HepG2 (cell line): ENCODE results near the gene GDF11. TPM values are rescaled to one million over a fixed set of nuclear protein-coding genes. Genes with fewer than 3 reads are reported as not detected.

Experiments used
- E2F2 ChIP-seq: sonication (generic); formaldehyde crosslinking; IDR thresholded peaks from 2 replicates; pipeline ENCODE4 v1.4.0; 2020; ENCODE audit warnings: missing genetic modification reagents, borderline replicate concordance
- ELF3 ChIP-seq: IDR thresholded peaks from 2 replicates; pipeline ENCODE4 v1.6.1; 2016; ENCODE audit warnings: missing genetic modification reagents, missing compliant biosample characterization
- GABPB1 ChIP-seq: IDR thresholded peaks from 2 replicates; pipeline ENCODE4 v1.6.1; 2016; ENCODE audit warnings: mild to moderate bottlenecking, missing genetic modification reagents, moderate library complexity, missing compliant biosample characterization
- HDAC1 ChIP-seq: sonication (generic); formaldehyde crosslinking; IDR thresholded peaks from 2 replicates; pipeline ENCODE4 v1.5.1; 2020; ENCODE audit warnings: mild to moderate bottlenecking, missing genetic modification reagents
- HMGXB3 ChIP-seq: sonication (generic); formaldehyde crosslinking; IDR thresholded peaks from 2 replicates; pipeline ENCODE4 v1.4.0; 2020; ENCODE audit warnings: missing genetic modification reagents, borderline replicate concordance
- MED8 ChIP-seq: sonication (generic); formaldehyde crosslinking; IDR thresholded peaks from 2 replicates; pipeline ENCODE4 v1.8.1; 2023; ENCODE audit warnings: mild to moderate bottlenecking, missing genetic modification reagents; ENCODE audit not compliant: insufficient replicate concordance
- RXRB ChIP-seq: IDR thresholded peaks from 2 replicates; pipeline ENCODE4 v1.6.1; 2016; ENCODE audit warnings: borderline replicate concordance, missing genetic modification reagents, missing compliant biosample characterization
- ZFP90 ChIP-seq: sonication (generic); formaldehyde crosslinking; IDR thresholded peaks from 2 replicates; pipeline ENCODE4 v1.8.0; 2022; ENCODE audit warnings: missing genetic modification reagents, mild to moderate bottlenecking, inconsistent platforms, borderline replicate concordance
- ZMYM4 ChIP-seq: sonication (generic); formaldehyde crosslinking; IDR thresholded peaks from 2 replicates; pipeline ENCODE4 v1.8.1; 2023; ENCODE audit warnings: mild to moderate bottlenecking, missing genetic modification reagents
- ZNF124 ChIP-seq: sonication (generic); formaldehyde crosslinking; IDR thresholded peaks from 2 replicates; pipeline ENCODE4 v1.4.0; 2020; ENCODE audit warnings: missing genetic modification reagents
- ZNF225 ChIP-seq: sonication (generic); formaldehyde crosslinking; IDR thresholded peaks from 2 replicates; pipeline ENCODE4 v1.4.0; 2020; ENCODE audit warnings: mild to moderate bottlenecking, missing genetic modification reagents
- ZNF546 ChIP-seq: sonication (generic); formaldehyde crosslinking; conservative IDR thresholded peaks from 2 replicates; pipeline ENCODE4 v1.8.1; 2023; ENCODE audit warnings: mild to moderate bottlenecking, missing genetic modification reagents
- ZNF770 ChIP-seq: sonication (generic); formaldehyde crosslinking; IDR thresholded peaks from 2 replicates; pipeline ENCODE4 v1.5.0; 2020; ENCODE audit warnings: mild to moderate bottlenecking, missing genetic modification reagents
- ZSCAN21 ChIP-seq: sonication (generic); formaldehyde crosslinking; IDR thresholded peaks from 2 replicates; pipeline ENCODE4 v1.8.0; 2022; ENCODE audit warnings: mild to moderate bottlenecking, missing genetic modification reagents, moderate library complexity, borderline replicate concordance
- polyA plus RNA-seq, 8 experiments: library from polyadenylated mRNA; depleted of rRNA in 3 of 8; stranded (reverse) in 7 of 8; unstranded in 1 of 8; fragments of >200 nt; fragmentation: Illumina TruSeq in 4 of 8; extraction: Trizol in 4 of 8; gene quantifications; 2 replicates each; pipeline versions ENCODE4 v1.2.1 to v1.2.3, GENCODE V29; 2011 to 2016; ENCODE audit warnings: low read depth in 4 of 8, missing spikeins in 1 of 8, mixed read lengths in 1 of 8; ENCODE audit not compliant: insufficient read depth in 1 of 8
- total RNA-seq, 5 experiments: library from RNA; depleted of rRNA; stranded (reverse); fragments of >200 nt; fragmentation: Illumina TruSeq; extraction: Trizol; gene quantifications; 2 replicates each; pipeline ENCODE4 v1.2.3, GENCODE V29; 2016; ENCODE audit warnings: low read depth in 1 of 5

The GDF11 gene
- total and polyA plus RNA-seq, 2 of the 13 experiments (the other 11 are each of a cell fraction or from before 2014, with no cell fraction given) = 0.63 to 1.5 TPM

DNA sequence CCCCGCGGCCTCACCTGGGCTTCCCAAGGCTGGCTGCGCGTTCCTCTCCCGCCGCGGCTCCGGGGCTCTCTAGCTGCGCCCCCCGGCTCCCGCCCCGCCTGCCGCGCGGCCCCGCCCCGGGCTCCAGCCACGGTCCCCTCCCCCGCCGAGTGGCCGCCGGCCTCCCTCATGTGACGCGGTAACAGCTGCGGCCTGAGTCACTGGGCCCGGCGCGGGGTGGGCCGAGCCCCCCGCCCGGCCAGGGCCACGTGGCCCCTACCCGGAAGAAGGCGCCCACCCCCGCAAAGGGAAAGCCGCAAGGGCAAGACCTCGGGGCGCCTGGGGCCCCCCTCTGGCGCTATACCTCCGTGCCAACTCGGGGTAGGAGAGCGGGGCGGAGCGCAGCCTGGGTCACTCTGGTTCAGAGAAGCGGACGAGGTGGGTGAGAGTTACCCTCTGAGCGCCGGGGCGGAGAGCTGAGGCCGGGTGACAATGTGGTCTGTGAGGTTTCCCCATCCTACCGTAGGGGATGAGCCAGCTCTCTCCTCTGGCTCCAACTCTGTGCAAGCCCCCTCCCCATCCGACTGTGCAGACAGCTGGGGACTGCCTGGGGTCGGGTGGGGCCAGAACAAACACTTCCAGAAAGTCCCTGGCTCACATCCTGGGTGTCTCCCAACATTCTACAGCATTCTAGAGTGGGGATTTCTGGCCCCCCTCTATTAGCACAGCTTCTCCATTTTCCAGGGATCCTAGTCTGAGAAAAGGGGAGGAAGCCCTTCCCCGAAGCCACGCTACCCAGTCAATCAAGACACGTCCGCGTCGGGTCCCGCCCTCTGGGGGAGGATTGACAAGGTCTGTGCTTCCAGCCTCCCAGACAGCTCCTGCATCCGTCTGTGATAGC is 13.7 kb upstream of the GDF11 start, which contains the start of gene CD63 (continued):
- TF ChIP-seq ZMYM4 (CRISPR knock-in tag) (no peak; the same call in 1 of the 2 replicates), ZNF770 (CRISPR knock-in tag) (peak; percentile 62; the same call in 1 of the 2 replicates), HMGXB3 (CRISPR knock-in tag) (no peak; the same call in 1 of the 2 replicates), ZNF124 (CRISPR knock-in tag) (no peak), HDAC1 (CRISPR knock-in tag) (peak; percentile 62; the same call in 1 of the 2 replicates), GABPB1 (CRISPR knock-in tag) (peak; percentile 76), MED8 (CRISPR knock-in tag) (no peak), ZNF225 (CRISPR knock-in tag) (0 out of 2 replicates have a peak, but pooled peaks have one; percentile 7), ZFP90 (CRISPR knock-in tag) (peak; percentile 77), ELF3 (peak; percentile 57; the same call in 1 of the 2 replicates), RXRB (CRISPR knock-in tag) (0 out of 2 replicates have a peak, but pooled peaks have one; percentile 27), E2F2 (0 out of 2 replicates have a peak, but pooled peaks have one; percentile 21), ZSCAN21 (CRISPR knock-in tag) (peak; percentile 43; the same call in 1 of the 2 replicates), ZNF546 (CRISPR knock-in tag) (no peak)
